ACHN (cell line): ENCODE data around the gene LHPP.
"Not testable (repeated sequence)": the region's sequence is repeated elsewhere in the genome, so short reads cannot be mapped to it uniquely, and the experiment has no call there.

ENCODE experiments used
- DNase-seq: peaks from one replicate; pipeline ENCODE4 v3.0.0-alpha.2; 2015
- in situ Hi-C: cut with HindIII; loops from 2 replicates; pipeline ENCODE4 v1.10.0; 2017; ENCODE audit warnings: low sequenced_read_pairs, low pct_ligation_motif_present, low pct_unique_long_range_greater_than_20kb

Gene LHPP

GRCh38 chr10:124543146-124543545 is 81.5 kb downstream of the LHPP start:
- no peak for DNase-seq
- in situ Hi-C loops: no loop called here

- in situ Hi-C loops: no loop called here
- DNase-seq: no peak
Measured at GRCh38 chr10:124543971-124544370, 82.3 kb downstream of the LHPP start.

- DNase-seq: no peak
- in situ Hi-C loops: no loop called here
Measured at GRCh38 chr10:124544711-124545110, 83.1 kb downstream of the LHPP start.

GRCh38 chr10:124545351-124546054 is 83.9 kb downstream of the LHPP start:
- no peak for DNase-seq

GRCh38 chr10:124546055-124546369 is 84.4 kb downstream of the LHPP start:
- no peak for DNase-seq
- in situ Hi-C loops: no loop called here

More at GRCh38 chr10:124545351-124546054, 83.9 kb downstream of the LHPP start:
- in situ Hi-C loops: no loop called here

- in situ Hi-C loops: no loop called here
- no peak for DNase-seq
Measured at GRCh38 chr10:124546957-124547646, 85.5 kb downstream of the LHPP start.

GRCh38 chr10:124547647-124548168 is 86.1 kb downstream of the LHPP start:
- no peak for DNase-seq
- in situ Hi-C loops: no loop called here

GRCh38 chr10:124549171-124549570 is 87.5 kb downstream of the LHPP start:
- DNase-seq, in situ Hi-C loops: not testable (repeated sequence)

- in situ Hi-C loops: no loop called here
- DNase-seq: no peak
Measured at GRCh38 chr10:124550293-124551034, 88.8 kb downstream of the LHPP start.

GRCh38 chr10:124551097-124551496 is 89.5 kb downstream of the LHPP start:
- DNase-seq: no peak
- in situ Hi-C loops: no loop called here

- DNase-seq: no peak
- in situ Hi-C loops: no loop called here
Measured at GRCh38 chr10:124551755-124552154, 90.1 kb downstream of the LHPP start.

GRCh38 chr10:124552691-124553276 is 91.2 kb downstream of the LHPP start:
- no peak for DNase-seq
- in situ Hi-C loops: no loop called here

GRCh38 chr10:124554085-124554858 is 92.6 kb downstream of the LHPP start:
- in situ Hi-C loops: no loop called here
- no peak for DNase-seq

- no peak for DNase-seq
- in situ Hi-C loops: no loop called here
Measured at GRCh38 chr10:124557167-124557566, 95.5 kb downstream of the LHPP start.

GRCh38 chr10:124557648-124558338 is 96.2 kb downstream of the LHPP start:
- in situ Hi-C loops: no loop called here
- DNase-seq: no peak

GRCh38 chr10:124558339-124559321 is 97.0 kb downstream of the LHPP start:
- in situ Hi-C loops: no loop called here
- DNase-seq: no peak
